Progenitor cell of endocrine pancreas (in vitro differentiated cells): ENCODE results near the gene RABEP1. TPM values are rescaled to one million over a fixed set of nuclear protein-coding genes. Genes with fewer than 3 reads are reported as not detected.
"Not testable (repeated sequence)": the region's sequence is repeated elsewhere in the genome, so short reads cannot be mapped to it uniquely, and the experiment has no call there.

Experiments used
- DNase-seq: peaks from one replicate; pipeline ENCODE4 v3.0.0; 2021; ENCODE audit warnings: low spot score; ENCODE audit not compliant: unreplicated experiment
- H3K27ac Mint-ChIP-seq: 2 replicates; pipeline ENCODE4 v1.8.0; 2021; ENCODE audit warnings: mild to moderate bottlenecking, moderate library complexity, mixed read lengths
- H3K27me3 Mint-ChIP-seq: 2 replicates; pipeline ENCODE4 v1.8.0; 2021; ENCODE audit warnings: mixed read lengths
- H3K36me3 Mint-ChIP-seq: 2 replicates; pipeline ENCODE4 v1.8.0; 2022; ENCODE audit warnings: mixed read lengths; ENCODE audit not compliant: insufficient read depth
- H3K4me1 Mint-ChIP-seq: 2 replicates; pipeline ENCODE4 v1.8.0; 2021; ENCODE audit warnings: low read depth, mixed read lengths
- H3K4me3 Mint-ChIP-seq: 2 replicates; pipeline ENCODE4 v1.8.0; 2021; ENCODE audit warnings: low read depth, mild to moderate bottlenecking, moderate library complexity, mixed read lengths
- H3K9me3 Mint-ChIP-seq: 2 replicates; pipeline ENCODE4 v1.8.0; 2021; ENCODE audit warnings: low read depth, mixed read lengths
- CTCF ChIP-seq: fragments of 200-600 bp; sonication (generic); IDR thresholded peaks from one replicate; pipeline ENCODE4 v1.5.0; 2021; ENCODE audit warnings: antibody characterized with exemption, mild to moderate bottlenecking; ENCODE audit not compliant: unreplicated experiment
- long read RNA-seq: library from polyadenylated mRNA; unstranded; transcript quantifications from one replicate; pipeline ENCODE4 v2.0.0, GENCODE V29; 2020
- total RNA-seq: library from RNA; stranded (reverse); gene quantifications from 2 replicates; pipeline ENCODE4 v1.2.1, GENCODE V29; 2021

Gene RABEP1
- 46.2 and 50.1 TPM in 2 replicates for total RNA-seq
- long read RNA-seq, full-length matches to known transcripts = 2 of 33 reads
- long read RNA-seq, partial matches to known transcripts = 30 of 33 reads
- long read RNA-seq, other reads (novel, unspliced or antisense) = 1 of 33 reads

- H3K27ac Mint-ChIP-seq = peak within 1 kb of the TSS; percentile 91
- H3K9me3 Mint-ChIP-seq = no peaks in the 10 kb centered on the region
- peak; percentile 32 for TF ChIP-seq CTCF
- no peaks in the 10 kb centered on the region for H3K27me3 Mint-ChIP-seq
- DNase-seq = peak; percentile 88
- peak within 1 kb of the TSS; percentile 89 for H3K4me3 Mint-ChIP-seq
- peaks cover 1% of the 10 kb centered on the region for H3K36me3 Mint-ChIP-seq
- peaks cover 20% of the 10 kb centered on the region for H3K4me1 Mint-ChIP-seq
Measured at GRCh38 chr17:5281814-5282641, at the start of gene RABEP1. Gene RABEP1 (plus strand): TSS chr17:5282284. CDS start chr17:5282487, 203 bp downstream.

GRCh38 chr17:5233492-5233891 lies 48.6 kb upstream of the RABEP1 start:
- H3K27ac Mint-ChIP-seq, H3K27me3 Mint-ChIP-seq: not testable (repeated sequence)
- H3K36me3 Mint-ChIP-seq = peaks cover 20% of the 10 kb centered on the region

DNA sequence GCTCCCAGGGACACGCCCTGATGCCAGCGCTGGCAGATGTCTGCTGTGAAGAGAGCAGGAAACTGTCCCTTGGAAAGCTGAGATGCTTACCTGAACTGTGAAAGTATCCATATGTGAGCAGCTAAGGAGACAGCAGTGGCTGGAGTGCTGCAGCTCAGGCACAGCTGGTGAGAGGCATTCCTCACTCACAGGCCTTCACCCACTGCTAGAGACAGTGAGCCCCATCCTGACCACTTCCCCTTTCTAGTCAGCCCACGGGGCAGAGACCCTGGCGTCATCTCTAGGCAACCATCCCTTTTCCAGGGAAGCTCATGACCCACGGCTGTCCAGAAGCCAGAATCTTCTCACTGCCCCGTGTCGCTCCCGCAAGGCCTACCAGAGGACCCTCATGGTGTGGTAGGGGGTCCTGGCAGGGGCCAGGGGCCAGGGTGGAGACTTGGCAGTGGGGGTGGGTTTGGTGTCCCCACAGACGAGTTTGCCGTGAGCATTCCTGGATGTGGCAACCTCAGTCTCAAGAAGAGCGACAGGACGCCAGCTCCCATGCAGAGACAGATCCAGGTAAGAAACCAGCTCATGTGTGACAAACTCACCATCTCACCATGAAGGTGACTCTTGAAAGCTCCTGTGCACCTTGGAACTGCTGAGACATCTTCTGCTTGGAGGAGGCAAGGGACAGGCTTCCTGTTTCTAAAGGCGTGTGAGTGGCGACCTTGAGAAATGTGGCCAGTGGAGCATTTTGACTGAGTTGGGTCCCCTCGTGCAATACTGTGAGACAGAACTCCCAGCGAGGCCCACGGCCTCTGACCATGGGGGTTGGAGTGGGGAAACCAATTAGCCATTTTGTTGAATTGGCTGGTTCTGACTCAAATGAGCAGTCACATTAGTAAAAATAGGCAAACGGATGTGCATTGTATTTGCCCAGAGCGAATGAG lies 47.2 kb upstream of the RABEP1 start, which contains the start of gene SCIMP:
TSS of gene SCIMP (minus strand) at position 216 of the 932 bp plus-strand sequence. CDS start at position 111, 105 bp downstream.
- no peak for TF ChIP-seq CTCF
- H3K4me1 Mint-ChIP-seq = peaks cover 6% of the 10 kb centered on the region
- no peak within 1 kb of the TSS for H3K4me3 Mint-ChIP-seq
- H3K36me3 Mint-ChIP-seq = peaks cover 17% of the 10 kb centered on the region
- H3K9me3 Mint-ChIP-seq = peaks cover 3% of the 10 kb centered on the region
- no peak within 1 kb of the TSS for H3K27ac Mint-ChIP-seq
- H3K27me3 Mint-ChIP-seq = no peaks in the 10 kb centered on the region
- no peak for DNase-seq

More at GRCh38 chr17:5233492-5233891, 48.6 kb upstream of the RABEP1 start:
- not testable (repeated sequence) for H3K4me1 Mint-ChIP-seq, DNase-seq, H3K4me3 Mint-ChIP-seq, H3K9me3 Mint-ChIP-seq

DNA sequence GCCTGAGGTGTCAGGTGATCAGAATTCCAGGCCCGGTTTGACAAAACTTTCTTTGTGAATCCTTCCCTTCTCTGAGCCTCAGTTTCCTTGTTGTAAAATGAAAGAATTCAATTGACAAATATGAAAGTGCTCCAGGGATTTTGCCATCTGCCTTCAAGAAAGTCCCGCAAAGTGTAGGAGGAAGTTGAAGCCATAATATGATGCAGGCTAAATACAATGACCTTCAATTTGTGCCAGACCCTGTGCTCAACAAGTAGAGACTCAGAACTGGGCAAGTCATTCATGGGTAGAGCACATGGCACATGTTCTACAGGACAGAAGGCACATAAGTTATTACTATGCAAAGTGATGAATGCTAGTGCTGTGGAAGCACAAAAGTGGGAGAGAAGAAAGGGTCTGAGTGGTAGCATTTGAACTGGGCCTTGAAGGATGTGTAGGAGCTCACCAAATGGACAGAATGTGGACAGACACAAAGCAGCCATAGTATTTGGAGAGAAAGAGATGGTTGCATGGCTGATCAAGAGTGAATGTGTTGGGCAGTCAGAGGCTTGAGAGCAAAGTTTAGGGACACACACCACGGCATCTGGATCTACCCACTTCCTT lies 45.0 kb upstream of the RABEP1 start:
- Mint-ChIP-seq H3K27ac (no peak overlapping the region), H3K4me3 (no peak overlapping the region), H3K4me1 (peaks cover 8% of the 10 kb centered on the region), H3K9me3 (no peaks in the 10 kb centered on the region), H3K36me3 (peaks cover 9% of the 10 kb centered on the region), H3K27me3 (no peaks in the 10 kb centered on the region)
- no peak for TF ChIP-seq CTCF
- DNase-seq = no peak

- H3K9me3 Mint-ChIP-seq = no peaks in the 10 kb centered on the region
- peak; percentile 64 for TF ChIP-seq CTCF
Measured at GRCh38 chr17:5237541-5238016, 44.5 kb upstream of the RABEP1 start.

More at GRCh38 chr17:5237541-5238016, 44.5 kb upstream of the RABEP1 start:
- no peaks in the 10 kb centered on the region for H3K27me3 Mint-ChIP-seq
- H3K4me1 Mint-ChIP-seq = peaks cover 8% of the 10 kb centered on the region
- H3K27ac Mint-ChIP-seq = no peak overlapping the region
- DNase-seq = peak; percentile 18
- peaks cover 9% of the 10 kb centered on the region for H3K36me3 Mint-ChIP-seq
- H3K4me3 Mint-ChIP-seq = no peak overlapping the region
